Activated T-cell treated with anti-CD3 and anti-CD28 coated beads for 24 hours (primary cell): ENCODE results near the gene WDR19.
"Not testable (repeated sequence)": the region's sequence is repeated elsewhere in the genome, so short reads cannot be mapped to it uniquely, and the experiment has no call there.

Source experiments
- DNase-seq: peaks from one replicate; pipeline ENCODE4 v3.0.0-alpha.2; 2020; ENCODE audit warnings: low read depth

WDR19 gene

GRCh38 chr4:39233114-39233513 is 50.8 kb downstream of the WDR19 start:
- no peak for DNase-seq

GRCh38 chr4:39233783-39234182 is 51.5 kb downstream of the WDR19 start:
- DNase-seq, result no peak

- no peak for DNase-seq
These were observed 52.7 kb downstream of the WDR19 start for GRCh38 chr4:39235021-39235420.

- no peak for DNase-seq
These were observed 53.4 kb downstream of the WDR19 start for GRCh38 chr4:39235696-39236095.

DNA sequence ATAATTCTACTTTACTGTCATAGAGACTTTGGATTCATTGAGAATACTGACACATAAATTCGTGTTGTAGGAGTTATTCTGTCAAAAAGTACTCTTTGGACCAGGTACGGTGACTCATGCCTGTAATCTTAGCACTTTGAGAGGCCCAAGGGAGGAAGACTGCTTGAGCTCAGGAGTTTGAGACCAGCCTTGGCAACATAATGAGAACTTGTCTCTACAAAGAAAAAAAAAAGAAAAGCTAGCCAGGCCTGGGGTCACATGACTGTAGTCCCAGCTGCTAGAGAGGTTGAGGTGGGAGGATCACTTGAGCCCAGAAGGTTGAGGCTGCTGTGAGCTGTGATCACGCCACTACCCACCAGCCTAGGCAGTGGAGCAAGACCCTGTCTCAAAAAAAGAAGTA is 54.9 kb downstream of the WDR19 start:
- no peak for DNase-seq

GRCh38 chr4:39243462-39243861 is 61.1 kb downstream of the WDR19 start:
- no peak for DNase-seq

GRCh38 chr4:39255266-39255665 is 72.9 kb downstream of the WDR19 start:
- no peak for DNase-seq

DNA sequence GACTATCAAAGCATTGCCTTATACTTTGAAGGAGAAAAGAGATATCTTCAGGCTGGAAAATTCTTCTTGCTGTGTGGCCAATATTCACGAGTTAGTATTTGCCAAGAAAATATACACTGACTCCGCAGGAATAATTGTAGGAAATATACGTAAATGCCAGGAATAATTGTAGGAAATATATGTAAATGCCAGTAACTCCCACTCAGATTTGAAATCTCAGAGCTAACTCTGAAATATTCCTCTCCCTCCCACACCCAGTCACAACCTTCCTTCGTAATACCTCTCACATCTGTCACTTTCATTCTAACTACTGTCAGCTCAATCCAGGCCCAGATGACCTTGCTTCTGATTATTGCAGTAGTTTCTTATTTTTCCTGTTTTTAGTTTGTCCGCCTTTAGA is 73.5 kb downstream of the WDR19 start:
- no peak for DNase-seq

- no peak for DNase-seq
These were observed 74.1 kb downstream of the WDR19 start for GRCh38 chr4:39256436-39256835.

GRCh38 chr4:39259571-39260330 is 77.4 kb downstream of the WDR19 start:
- no peak for DNase-seq

DNA sequence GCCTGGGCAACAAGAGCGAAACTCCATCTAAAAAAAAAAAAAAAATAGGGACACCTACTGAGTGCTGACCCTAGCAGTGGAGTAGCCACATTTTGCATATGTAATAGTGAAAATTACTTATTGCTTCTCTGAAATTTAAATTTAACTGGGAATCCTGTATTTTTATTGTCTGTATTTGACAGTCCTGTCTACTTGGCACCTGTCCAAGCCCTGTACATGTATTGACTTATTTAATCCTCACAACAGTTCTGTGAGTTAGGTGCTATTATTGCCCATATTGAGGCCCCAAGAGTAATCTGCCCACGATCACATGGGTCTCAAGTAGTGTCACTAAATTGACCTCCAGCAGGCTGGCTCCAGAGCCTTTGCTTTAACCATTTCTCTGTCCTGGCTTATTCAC is 81.6 kb downstream of the WDR19 start:
- no peak for DNase-seq

- no peak for DNase-seq
These were observed 92.2 kb downstream of the WDR19 start for GRCh38 chr4:39274503-39274902.

GRCh38 chr4:39277661-39278060 is 95.3 kb downstream of the WDR19 start:
- not testable (repeated sequence) for DNase-seq

- DNase-seq, result no peak
These were observed 96.1 kb downstream of the WDR19 start for GRCh38 chr4:39278476-39278875.

GRCh38 chr4:39279416-39279815 is 97.1 kb downstream of the WDR19 start:
- no peak for DNase-seq

- DNase-seq, result no peak
These were observed 98.4 kb downstream of the WDR19 start for GRCh38 chr4:39280770-39281169.

GRCh38 chr4:39285111-39285795 is 102.9 kb downstream of the WDR19 start:
- DNase-seq, result no peak

- DNase-seq, result no peak
These were observed 103.5 kb downstream of the WDR19 start for GRCh38 chr4:39285853-39286252.

- DNase-seq, result no peak
These were observed 103.9 kb downstream of the WDR19 start for GRCh38 chr4:39286263-39286662.

DNA sequence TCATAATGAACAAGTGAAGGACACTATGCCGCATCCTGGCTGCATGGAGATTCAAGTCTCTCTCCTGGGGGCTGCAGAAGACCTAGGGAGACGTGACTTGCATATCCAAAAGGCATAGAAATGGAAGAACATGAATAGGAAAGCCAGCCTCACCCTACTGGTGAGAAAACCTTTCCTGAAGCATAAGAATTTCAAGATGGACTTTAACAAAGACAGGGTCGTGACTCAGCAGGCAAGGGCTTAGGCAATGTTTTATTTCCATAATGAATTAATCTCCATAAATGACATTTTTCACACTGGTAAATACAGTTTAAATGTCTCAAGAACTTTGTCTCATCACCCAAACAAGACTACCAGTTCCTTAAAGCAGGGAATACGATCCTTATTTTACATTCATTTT is 104.9 kb downstream of the WDR19 start:
- DNase-seq, result no peak

GRCh38 chr4:39291686-39292085 is 109.4 kb downstream of the WDR19 start:
- DNase-seq, result no peak

- not testable (repeated sequence) for DNase-seq
These were observed 110.1 kb downstream of the WDR19 start for GRCh38 chr4:39292433-39292832.

DNA sequence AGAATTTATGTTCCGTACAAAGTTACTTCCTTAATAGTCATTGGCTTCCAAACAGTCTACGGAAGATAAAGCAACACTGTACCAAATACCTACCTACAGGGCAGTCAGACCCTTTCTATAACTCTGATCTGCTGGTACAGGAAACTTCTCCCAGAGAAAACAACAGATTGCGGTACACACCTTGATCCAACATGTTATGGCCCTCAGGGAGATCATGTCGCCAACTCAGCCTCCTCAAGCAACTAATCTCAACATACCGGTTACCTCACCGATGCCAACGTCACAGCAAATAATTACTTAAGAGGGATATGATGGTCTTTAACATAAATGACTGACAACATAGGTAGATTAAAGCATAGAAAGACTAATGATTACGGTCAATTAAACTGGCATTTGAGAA is 113.5 kb downstream of the WDR19 start:
- no peak for DNase-seq

DNA sequence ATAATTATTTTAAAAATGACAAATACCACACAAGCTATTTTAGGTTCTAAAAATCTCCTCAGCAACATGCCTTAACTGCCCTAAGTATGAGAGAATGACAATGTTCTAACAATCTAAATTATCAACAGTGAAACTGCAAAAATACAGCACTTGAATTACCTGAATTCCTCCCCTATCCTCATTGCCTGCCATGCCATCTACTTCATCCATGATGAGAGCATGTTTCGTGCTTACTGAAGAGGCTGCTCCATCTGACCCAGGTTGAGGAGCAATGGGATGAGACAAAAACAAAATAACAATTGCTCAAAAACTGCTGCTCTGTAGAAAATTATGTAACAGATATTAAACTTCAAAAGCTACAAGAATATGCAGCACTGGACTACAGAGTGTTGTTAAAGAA is 120.6 kb downstream of the WDR19 start:
- DNase-seq, result no peak
